GM19372 (cell line): ENCODE measurements around the gene EIF4G2.
A peak's percentile ranks its signal among the peaks of the same experiment; 100 is the strongest.

Source experiments
- ATAC-seq: cut with Tn5 transposase; IDR thresholded peaks from one replicate; pipeline ENCODE4 v1.9.1; 2021; ENCODE audit warnings: mild to moderate bottlenecking, low read depth, moderate library complexity; ENCODE audit not compliant: unreplicated experiment

EIF4G2 gene

DNA sequence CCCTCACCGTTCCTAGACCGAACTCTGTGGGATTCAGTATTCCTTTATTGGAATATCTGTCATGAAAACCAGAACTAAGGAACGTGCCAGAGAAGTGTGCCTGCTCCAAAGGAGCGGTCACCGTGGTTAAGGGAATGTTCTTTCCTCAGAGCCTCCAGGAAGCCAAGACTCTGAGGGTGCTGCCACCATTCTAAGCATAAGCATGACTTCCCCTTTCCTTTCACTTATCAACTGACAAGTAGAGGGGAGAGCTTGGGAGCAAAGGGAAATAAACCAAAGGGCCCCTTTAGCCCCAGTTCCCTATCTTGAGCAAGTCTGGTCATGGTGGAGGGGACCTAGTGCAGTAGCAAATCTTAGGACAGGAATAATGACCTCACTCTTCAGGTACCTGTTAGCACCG is 30.9 kb downstream of the EIF4G2 start:
- no peak for ATAC-seq

DNA sequence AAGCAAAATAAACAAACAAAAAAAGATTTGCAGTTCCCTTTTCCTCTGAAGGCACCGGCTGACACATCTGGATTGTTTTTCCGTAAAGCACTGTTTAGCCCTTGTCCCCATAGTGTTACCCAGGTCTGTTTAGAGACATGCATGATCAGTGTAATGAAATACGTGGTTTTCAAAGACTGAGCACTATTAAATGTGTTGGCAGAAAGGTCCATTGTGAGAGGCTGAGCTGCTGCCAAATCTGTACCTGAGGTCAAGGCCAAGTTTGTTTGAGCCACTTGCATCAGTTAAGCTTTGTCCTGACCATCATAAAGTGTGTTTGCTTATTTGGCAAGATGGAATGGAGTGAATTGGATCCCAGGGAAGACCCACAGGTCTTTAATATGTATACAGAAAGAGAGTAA is 31.3 kb downstream of the EIF4G2 start:
- no peak for ATAC-seq

DNA sequence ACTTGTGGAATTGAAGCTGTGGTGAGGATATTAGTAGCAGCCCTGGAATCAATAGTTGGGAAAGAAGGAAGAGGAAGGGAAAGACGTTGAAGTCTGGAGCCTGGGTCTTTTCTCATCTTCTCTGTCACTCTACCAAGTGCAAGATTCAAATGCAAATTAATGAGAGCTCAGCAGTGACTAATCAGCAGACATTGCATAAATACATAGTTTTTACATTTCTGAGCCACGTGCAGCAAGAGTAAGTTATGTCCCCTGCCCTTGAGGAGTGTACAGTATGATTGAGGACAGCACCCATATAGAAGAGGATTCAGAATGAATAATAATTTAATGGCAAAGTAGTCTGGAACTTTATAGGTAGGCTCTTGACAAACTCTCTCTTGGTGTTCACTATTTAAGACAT is 33.9 kb downstream of the EIF4G2 start:
- ATAC-seq = no peak

DNA sequence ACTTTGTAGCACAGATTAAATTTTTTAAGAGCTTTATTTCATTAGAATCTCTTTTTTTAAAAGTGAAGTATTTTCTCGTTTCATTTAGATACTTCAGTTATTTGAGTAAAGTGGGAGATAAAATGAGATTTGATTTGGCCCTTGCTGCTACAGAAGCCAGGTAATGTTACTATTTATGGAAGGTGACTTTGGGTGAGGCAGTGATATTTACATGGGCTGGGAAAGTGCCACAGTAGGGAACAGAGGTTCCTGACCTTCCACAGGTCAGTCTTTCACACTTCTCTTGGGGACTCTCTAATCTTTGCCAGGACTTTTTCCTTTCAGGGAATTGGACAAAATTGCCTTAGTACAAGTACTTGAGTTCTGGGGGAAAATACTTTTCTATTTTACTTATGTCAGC is 37.3 kb downstream of the EIF4G2 start:
- ATAC-seq = no peak

DNA sequence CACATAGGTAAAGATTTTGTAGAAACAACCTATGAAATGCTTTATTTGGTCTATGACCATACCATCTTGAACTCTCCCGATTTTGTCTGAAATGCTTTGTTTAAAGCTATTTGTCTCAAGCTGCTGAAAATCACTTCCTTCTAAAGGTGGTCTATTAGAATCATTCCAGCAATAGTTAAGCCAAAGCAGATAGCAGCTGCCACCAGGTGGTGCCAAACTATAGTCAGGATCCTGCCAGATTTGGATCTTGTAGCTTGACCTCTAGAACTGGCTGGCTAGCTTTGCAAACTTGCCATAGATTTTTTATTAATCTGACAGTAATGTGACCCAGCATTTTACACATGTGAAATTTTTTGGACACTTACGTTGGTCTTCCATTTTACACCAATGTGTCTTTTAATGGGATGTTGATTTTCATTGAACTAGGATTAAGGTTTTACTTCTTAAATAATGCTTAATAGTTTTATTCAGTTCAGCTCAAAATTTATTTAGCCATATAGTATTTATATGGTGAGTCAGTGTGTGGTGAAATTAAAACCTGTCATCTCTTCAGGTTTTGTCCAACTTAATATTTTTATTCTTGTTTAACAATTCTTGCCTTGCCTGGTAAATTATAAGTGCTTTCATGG is 38.0 kb downstream of the EIF4G2 start:
- ATAC-seq = no peak

DNA sequence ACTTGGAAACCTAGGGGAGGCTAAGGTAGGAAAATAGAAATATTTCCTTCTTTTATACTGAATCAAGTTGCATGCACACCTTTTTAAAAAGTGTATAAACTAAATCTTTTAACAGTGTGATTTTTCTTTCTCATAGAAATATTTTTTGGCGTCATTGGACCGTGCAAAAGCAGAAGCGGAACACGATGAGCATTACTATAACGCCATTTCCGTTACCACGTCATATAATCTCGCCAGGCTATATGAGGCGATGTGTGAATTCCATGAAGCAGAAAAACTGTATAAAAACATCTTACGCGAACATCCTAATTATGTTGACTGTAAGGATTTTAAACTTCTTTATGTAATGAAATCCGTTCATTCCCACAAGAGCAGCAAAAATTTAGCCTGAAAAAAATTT is 44.3 kb downstream of the EIF4G2 start:
- ATAC-seq = no peak

DNA sequence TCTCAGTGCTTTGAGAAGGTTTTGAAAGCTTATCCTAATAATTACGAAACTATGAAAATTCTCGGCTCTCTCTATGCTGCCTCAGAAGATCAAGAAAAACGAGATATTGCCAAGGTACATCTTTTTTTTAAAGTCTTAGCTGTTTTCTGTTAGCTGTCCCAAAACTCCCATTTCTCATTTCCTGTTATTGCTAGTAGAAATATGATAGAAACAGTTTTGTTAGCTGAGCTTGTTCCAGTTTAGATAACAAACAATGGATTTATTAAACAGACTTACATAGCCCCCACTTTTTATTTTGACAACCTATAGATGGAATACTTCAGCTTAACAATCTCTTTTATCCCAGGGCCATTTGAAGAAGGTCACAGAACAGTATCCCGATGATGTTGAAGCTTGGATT is 45.0 kb downstream of the EIF4G2 start:
- ATAC-seq = no peak

DNA sequence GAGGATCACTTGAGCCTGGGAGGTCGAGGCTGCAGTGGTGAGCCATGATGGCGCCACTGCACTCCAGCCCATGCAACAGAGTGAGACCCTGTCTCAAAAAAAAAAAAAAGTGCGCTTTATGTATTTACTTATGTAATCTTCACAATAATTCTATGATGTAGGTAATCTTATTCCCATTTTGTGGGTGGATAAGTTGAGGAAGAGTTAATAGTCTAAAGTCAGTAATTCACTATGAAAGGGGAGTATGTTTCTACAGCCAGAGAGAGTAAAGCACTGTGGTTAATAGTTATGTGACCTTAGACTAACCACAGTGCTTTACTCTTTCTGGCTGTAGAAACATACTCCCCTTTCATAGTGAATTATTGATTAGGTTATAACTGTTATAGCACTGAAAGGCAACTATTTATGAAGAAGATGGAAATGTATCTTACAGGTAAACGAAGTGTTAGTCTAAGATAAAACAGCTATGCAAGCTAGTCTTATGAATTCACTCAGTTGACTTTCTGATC is 45.8 kb downstream of the EIF4G2 start:
- peak; percentile 54 for ATAC-seq

DNA sequence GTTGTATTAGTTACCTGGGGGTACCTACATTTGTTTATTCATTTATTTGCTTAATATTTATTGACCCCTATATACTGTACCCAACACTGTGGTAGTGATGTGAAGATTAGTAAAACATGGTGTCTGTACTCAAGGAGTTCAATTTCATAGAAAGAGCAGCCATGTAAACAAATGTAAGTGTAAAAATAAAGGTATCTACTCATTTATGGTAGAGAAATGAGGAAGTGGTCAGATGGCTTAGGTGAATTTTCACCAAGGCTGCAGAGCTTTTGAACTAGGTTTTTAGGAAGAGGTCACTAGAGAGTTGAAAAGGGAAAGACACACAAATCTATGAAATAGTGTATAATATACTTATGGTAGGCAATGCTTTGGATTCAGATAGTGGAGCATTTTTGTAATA is 46.5 kb downstream of the EIF4G2 start:
- peak; percentile 72 for ATAC-seq

DNA sequence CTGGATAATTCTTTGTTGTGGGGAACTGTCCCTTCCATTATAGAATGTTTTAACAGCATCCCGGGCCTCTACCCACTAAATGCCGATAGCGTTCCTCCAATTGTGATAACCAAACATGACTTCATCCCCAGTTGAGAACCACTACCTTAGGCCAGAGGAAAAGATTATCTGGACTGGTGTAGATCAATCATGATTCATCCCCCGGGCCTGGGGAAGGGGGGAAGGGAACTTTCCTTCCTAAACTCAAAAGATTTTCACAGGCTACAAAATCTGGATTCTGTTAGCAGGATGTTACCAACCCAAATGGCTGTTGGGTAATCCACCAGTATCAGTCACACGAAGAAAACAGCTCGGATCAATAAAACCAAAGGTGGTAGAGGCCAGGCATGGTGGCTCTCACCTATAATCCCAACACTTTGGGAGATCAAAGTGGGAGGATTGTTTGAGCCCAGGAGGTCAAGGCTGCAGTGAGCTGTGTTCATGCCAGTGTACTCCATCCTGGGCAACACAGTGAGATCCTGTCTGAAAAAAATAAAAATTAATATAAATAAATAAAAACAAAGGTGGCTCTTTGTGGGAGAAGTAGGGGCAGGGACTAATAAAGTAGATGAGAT is 47.5 kb downstream of the EIF4G2 start:
- no peak for ATAC-seq

DNA sequence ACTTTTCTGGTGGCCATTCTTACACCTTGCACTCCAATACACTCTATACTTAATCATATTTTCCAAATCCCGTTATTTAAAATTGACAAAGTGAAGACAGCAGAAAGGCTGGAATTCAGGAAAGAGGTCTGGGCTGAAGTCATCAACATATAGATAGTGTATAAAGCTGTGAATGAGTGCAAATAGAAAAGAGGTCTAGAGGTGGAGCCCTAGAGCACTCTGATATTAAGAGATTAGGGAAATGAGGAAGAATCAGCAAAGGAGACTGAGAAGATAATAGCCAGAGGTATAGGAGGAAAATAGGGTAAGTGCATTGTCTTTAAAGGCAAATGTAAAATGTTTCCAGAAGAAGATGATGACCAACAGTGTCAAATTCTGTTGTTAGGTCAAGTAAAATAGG is 49.8 kb downstream of the EIF4G2 start:
- no peak for ATAC-seq

DNA sequence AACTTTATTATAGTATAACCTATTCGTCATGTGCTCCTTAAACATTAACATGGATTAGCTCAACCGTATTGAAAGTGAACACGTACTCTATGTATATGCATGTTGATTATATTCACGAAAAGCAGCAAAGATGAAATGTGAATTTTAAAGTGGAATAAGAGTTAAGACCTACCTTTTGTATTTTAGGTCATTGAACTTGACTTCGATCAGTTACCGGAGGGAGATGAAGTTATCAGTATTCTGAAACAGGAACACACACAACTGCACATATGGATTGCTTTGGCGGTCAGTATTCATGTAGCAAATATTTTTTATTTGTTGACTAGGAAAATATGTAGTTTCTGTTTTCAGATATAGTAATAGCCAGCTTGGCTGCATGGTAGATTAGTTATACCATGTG is 56.2 kb downstream of the EIF4G2 start:
- no peak for ATAC-seq

DNA sequence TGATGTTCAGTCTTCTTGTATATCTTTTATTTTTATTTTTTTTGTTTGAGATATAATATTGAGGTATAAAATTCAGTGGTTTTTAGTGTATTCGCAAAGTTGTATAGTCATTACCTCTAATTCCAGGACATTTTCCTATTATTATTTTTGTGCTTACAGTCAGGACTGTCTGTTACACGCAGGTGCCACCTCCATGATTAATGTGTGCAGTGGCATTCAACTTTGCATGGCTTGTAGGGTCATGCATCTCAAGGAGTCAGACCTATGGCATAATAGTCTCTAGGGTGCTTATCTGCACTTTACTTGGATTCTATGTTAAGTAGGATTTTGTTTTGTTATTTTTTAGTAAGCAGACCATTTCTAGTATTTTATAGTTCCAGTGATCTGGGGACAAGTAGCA is 56.7 kb downstream of the EIF4G2 start:
- no peak for ATAC-seq

DNA sequence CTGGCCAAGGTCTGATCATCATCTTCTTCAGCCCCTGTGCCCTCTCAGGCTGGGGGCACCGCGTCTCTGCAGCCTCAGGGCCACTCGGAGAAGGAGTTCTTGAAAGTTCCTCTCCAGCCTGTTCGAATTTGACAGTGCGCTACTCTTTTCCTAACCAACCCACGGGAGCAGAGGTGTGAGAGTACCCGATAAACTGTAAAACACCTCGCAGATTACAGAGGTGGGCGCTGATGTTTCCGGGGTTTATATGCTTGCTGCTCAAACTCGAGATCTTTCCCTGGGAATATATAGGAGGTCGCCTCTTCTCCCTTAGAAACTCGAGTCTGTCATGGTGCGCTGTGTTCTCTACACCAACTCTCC is 57.2 kb downstream of the EIF4G2 start:
- peak; percentile 20 for ATAC-seq

DNA sequence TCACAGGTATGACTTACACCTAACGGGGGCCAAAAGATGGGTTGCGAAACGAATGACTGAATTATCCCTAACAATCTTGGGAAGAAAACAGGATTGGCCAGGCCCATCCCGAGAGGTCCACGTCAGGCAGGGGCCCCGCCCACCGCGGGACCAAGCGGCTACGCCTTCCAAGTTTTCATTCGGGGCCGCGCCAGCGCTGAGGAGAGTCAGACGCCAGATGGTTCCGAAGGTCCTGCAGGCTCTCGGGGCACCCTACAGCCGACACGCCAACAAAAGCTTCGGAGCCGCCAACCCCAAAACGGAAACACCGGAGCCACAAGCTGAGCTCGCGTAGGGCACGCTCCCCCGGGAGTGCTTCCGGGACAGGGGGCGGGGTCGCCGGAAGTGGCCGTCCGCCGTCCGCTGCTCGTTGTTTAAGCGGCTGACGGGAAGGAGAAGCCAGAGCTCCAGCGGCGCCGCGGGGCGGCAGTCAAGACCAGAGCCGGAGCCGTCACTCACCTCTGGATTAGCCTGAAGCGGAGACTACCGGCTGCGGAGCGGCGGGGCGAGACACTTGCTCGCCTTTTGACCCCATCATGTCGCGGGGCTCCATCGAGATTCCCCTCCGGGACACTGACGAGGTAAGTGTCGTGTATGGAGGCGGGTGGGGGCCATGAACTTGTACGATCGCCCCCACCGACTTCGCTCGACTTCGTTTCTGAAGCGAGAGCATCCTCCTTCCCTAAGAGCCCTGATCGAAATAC is 57.7 kb downstream of the EIF4G2 start, which contains the start of gene CTR9:
Gene CTR9, plus strand, starts transcription at position 409 of the 743 bp plus-strand sequence. Its CDS starts 167 bp downstream, at position 576.
- ATAC-seq = peak; percentile 87

DNA sequence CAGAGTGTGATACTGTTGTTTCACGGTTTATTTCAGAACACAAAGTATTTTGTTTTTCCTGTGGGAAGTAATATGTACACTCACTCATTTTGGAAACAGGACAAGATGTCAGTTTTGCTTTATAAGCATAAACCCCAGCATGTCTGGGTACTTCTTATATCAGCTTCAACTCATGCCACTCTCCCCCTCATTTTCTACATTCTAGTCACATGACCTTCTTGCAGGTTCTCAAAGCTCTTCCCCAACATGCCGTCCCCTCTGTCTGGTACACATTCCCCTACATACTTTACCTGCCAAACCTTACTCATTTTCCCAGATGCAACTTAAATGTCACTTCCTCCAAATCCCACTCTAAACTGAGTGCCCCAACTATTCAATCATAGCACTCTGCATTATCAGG is 59.2 kb downstream of the EIF4G2 start:
- no peak for ATAC-seq

DNA sequence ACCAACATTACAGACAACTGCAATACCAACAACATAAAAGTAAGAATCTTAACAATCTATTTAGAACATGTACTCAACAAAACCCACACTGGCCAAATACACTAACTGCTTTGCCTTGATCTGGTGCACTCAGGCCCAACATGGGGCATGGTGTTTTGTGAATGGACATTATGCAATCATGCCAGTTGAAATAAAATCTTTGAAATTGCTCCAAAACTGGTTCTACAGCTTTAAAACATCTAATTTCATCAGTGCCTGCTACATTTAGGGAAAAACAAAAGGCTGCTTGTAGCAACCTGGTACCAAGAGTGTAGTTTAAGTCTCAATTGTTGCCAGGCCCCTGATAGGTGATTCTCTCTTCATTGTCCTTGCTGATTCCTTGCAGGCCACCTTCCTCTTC is 61.0 kb downstream of the EIF4G2 start:
- no peak for ATAC-seq
